HTR-8/SVneo (cell line): ENCODE measurements around the gene VMP1.
"Not testable (repeated sequence)": the region's sequence is repeated elsewhere in the genome, so short reads cannot be mapped to it uniquely, and the experiment has no call there.

ENCODE experiments used
- DNase-seq: peaks from one replicate; pipeline ENCODE4 v3.0.0; 2011; ENCODE audit warnings: low spot score, mixed read lengths; ENCODE audit not compliant: insufficient read length
- FAIRE-seq: peaks from 2 replicates; lab custom pipeline; 2011; peaks lifted over from hg19 to GRCh38; lab: Jason Lieb, UNC

Gene VMP1

GRCh38 chr17:59752446-59752845, 45.0 kb downstream of the VMP1 start:
- no peak for DNase-seq

GRCh38 chr17:59752922-59753321, 45.5 kb downstream of the VMP1 start:
- FAIRE-seq: no peak
- DNase-seq: no peak

More at GRCh38 chr17:59752446-59752845, 45.0 kb downstream of the VMP1 start:
- no peak for FAIRE-seq

DNA sequence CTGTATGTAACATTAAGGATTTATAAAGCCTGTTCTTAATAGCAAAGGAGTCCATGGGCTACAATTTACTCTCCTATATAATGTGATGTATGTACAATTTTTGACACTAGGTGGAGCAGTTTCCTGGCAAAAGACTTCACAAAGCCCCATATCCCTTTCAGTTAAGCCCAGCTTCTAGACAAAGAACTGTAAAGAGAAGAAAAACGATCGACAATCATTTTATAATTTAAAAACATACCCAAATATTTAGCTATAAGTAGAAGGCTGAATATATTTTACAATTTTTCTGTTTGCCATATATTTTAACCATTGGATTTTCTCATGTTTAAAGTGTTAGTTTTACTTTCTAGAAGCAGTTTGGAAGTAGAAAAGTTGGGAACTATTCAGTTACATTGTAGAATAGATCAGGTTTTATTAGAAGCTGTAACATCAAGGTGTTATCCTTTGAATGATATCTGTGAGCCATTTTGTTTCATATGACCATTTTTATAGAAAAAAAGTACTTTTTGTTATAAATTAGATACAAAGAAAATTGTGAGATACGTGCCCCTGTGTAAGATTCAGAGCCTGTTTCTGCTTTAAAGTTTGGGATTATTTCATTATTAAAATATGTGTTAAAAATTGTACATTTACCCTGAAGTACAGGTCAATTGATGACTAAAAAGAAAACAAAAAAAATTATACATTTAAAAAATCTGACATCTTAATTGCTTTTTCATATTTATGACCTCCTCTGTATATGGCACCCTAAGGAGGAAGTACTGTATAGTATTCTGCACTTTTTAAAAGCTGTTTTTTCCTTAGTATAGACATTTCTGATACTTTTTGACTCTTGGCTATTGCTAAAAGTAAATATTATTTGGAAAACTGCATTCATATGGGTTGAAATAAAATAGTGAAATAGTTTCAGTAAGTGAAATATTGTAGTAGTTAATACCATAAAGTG, 46.3 kb downstream of the VMP1 start:
- no peak for FAIRE-seq

GRCh38 chr17:59754552-59754951, 47.1 kb downstream of the VMP1 start:
- peak; percentile 93 for DNase-seq
- FAIRE-seq: peak; percentile 89

More for the DNA sequence above, 46.3 kb downstream of the VMP1 start:
- DNase-seq: peak; percentile 87

GRCh38 chr17:59755069-59755468, 47.6 kb downstream of the VMP1 start:
- not testable (repeated sequence) for DNase-seq, FAIRE-seq

- FAIRE-seq (peak; percentile 73), DNase-seq (peak; percentile 72)
Measured at GRCh38 chr17:59756236-59756818, 48.9 kb downstream of the VMP1 start.

DNA sequence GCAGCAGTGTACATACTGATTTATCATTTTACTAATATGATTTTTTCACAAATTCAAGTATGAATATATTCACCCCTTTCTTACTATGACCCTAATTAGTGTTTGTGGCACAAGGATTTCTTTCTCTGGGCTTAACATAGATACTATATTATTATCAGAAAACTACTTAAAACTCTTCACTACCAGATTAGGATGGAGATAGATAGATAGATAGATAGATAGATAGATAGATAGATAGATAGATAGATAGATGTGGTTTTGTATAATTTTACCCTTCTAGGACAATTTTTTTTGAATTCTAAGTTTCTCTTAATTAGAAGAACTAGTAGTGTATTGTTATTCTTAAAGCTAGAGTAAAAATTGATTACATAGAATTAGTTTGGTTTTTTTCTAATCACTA, 49.6 kb downstream of the VMP1 start:
- FAIRE-seq: no peak
- DNase-seq: no peak

DNA sequence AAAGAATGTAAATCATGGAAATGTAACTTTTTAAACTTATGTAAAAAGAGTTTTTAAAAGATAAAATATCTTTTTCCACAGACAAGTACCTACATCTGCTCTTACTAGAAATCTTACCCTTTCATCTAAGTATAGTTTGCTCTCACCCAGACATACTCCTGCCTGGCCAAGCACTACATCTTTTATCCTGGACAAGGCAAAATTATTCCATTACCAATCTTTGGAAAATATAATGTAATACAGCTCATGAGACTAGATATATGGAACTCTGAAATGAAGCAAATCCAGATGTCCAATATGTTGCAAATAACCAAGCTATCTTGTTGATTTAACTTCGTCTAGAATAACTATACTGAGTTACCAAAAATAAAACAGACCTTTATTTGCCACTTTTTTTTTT, 50.0 kb downstream of the VMP1 start:
- FAIRE-seq (no peak), DNase-seq (no peak)

- DNase-seq: no peak
- peak; percentile 51 for FAIRE-seq
Measured at GRCh38 chr17:59757881-59758385, 50.5 kb downstream of the VMP1 start.

DNA sequence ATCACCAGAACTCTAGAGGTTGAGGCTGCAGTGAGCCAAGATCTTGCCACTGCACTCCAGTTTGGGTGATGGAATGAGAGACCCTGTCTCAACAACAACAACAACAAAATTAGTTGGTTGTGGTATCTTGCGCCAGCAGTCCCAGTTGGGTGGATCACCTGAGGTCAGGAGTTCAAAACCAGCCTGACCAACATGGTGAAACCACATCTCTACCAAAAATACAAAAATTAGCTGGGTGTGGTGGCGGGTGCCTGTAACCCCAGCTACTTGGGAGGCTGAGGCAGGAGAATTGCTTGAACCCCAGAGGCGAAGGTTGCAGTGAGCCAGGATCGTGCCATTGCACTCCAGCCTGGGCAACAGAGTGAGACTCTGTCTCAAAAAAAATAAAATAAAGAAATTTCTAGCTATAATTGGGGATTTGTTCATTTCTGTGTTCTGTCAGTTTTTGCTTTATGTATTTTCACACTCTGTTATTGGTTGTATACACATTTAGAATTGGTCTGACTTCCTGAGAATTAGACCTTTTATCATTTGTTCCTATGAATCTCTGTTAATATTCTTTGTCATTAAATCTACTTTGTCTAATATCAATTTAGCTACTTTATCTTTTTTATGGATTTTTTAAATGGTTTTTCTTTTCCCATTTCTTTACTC, 51.7 kb downstream of the VMP1 start:
- not testable (repeated sequence) for FAIRE-seq, DNase-seq

- FAIRE-seq: no peak
Measured at GRCh38 chr17:59760160-59760559, 52.7 kb downstream of the VMP1 start.

DNA sequence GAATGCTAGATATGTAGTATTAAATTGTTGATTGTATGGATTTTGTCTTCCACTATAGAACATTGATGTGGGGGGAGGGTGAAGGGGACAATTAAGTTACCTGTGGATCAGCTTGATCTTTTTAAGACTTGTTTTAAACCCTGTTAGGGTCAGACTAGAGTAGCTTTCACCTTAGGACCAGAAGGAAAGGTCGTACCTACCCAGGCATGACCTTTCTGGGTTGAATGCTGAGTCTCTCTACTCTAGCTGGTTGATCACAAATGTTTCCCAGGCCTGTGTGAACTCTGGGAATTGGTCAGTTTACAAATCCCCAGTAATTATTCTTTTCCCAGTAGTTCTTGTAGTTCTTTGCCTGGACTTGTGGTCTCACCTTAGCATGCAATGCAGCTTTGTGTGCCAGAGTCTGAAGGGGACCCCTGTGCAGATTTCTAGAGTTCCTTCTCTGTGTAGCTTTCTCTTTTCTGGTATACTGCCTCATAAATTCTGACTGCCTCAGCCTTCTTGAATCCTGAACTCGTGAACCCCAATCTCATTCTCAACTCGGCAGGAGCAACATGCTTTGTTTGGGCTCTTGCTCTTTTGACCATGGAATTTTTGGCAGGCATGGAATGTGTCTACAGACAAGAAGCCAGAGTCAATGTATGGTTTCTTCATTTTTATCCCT, 54.1 kb downstream of the VMP1 start:
- DNase-seq (no peak), FAIRE-seq (peak; percentile 48)

More at GRCh38 chr17:59760160-59760559, 52.7 kb downstream of the VMP1 start:
- no peak for DNase-seq

DNA sequence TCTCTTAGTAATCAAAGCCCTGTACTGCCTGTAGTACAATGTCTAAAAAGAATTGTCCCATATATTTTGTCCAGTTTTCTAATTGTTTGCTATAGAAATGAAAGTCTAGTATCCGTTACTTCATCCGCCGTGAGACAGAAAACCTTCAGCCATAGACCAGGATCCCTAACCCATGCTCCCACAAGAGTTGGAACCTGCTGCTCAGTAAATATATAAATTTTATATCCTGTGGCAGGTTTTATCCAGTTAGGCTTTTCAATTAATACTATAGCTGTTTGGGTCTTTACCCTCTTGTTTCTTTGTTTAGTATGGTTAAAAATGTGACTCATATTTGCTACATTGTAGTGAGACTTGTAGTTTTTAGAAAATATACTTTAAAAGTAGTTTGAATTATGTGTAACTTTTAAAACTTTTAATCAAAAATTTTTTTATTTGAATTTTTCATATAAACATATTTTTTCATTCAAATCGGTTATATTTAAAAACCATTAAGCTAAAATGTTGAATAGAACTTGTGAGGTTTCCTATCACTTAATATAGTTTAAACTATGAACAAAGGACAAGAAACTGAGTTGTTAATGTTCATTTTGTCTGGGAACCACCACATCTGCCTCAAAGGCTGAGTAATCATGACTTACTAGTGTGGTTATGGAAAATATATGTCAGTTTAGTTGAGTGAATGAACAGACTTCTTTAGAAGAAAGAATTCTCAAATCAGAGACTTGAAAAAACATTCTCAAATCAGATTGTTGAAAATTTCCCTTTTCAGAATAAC, 54.8 kb downstream of the VMP1 start:
- DNase-seq (peak; percentile 43), FAIRE-seq (no peak)

- no peak for FAIRE-seq
- no peak for DNase-seq
Measured at GRCh38 chr17:59762824-59763374, 55.4 kb downstream of the VMP1 start.

- DNase-seq: peak; percentile 70
- no peak for FAIRE-seq
Measured at GRCh38 chr17:59763861-59764260, 56.4 kb downstream of the VMP1 start.

GRCh38 chr17:59764292-59764741, 56.9 kb downstream of the VMP1 start:
- peak; percentile 23 for FAIRE-seq
- no peak for DNase-seq

GRCh38 chr17:59765038-59765437, 57.6 kb downstream of the VMP1 start:
- peak; percentile 55 for FAIRE-seq
- no peak for DNase-seq

- DNase-seq (no peak), FAIRE-seq (no peak)
Measured at GRCh38 chr17:59766491-59766890, 59.0 kb downstream of the VMP1 start.

DNA sequence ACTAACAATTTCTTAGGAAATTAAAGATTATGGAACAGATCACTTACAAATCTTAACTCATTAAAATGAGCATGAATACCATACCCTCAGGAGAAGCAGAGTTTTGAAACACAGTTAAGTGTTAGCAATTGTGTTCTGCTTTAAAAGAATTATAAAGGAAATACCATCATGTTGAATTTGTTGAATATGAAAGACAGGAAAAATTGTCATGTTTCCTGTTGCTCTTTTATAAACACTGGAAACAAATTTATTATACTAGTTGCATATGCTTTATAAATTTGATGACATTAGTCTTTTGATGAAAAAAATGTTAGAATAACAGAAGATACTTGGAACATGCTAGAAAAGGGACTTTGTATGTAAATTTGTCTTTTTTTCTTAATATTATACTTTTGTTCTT, 59.7 kb downstream of the VMP1 start:
- FAIRE-seq: no peak

More for the DNA sequence above, 59.7 kb downstream of the VMP1 start:
- no peak for DNase-seq
